D341Med (cell line): ENCODE results near the gene SIAH3.

ENCODE experiments used
- DNase-seq: peaks from one replicate; pipeline ENCODE4 v3.0.0; 2012; ENCODE audit warnings: low spot score

The SIAH3 gene

DNA sequence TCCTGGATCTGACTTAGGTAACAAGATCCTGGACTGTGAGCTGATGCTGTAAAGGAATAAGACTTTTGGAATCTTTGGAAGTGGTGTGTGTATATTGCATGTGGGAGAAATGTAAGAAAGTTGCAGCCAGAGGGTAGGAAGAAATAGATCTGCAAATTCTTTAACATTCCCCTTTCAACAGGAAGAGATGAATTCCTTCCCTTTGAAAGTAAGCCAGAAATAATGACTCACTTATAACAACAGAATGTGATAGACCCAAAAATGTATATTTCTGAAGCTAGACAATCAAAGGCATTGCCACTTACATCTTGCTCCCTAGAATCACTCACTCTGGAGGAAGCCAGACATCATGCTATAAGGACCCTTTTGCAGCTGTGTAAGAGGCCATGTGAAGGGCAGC, 9.8 kb upstream of the SIAH3 start:
- no peak for DNase-seq

DNA sequence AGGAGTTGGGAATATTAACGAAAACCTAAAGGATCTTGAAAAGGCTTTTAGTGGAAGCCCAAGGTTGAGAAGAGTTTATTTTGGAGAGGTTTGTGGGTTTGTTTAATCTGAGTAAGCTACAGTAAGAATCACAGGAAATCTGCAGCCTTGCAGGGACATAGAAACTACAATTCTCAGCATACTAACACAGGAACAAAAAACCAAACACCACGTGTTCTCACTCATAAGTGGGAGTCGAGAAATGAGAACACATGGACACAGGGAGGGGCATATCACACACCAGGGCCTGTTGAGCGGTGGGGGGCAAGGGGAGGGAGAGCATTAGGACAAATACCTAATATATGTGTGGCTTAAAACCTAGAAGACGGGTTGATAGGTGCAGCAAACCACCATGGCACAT, 8.7 kb upstream of the SIAH3 start:
- no peak for DNase-seq

DNA sequence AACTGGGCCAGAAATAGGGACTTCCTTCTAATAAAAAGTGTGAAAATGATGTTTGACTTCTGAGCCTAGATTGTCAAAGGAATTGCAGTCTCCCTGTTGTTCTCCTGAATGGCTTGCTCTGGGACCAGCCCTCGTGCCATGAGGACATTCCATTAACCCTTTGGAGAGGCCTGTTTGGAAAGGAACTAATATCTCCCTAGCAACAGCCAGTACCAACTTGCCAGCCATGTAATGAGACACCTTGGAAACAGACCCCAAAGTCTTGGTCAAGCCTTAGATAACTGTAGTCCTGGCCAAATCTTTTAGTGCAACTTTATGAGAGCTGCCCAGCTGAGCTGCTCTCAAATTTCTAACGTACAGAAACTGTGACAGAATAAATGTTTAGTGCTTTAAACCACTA, 8.2 kb upstream of the SIAH3 start:
- no peak for DNase-seq

- no peak for DNase-seq
Observed at GRCh38 chr13:45852494-45852893, 941 bp upstream of the SIAH3 start.

DNA sequence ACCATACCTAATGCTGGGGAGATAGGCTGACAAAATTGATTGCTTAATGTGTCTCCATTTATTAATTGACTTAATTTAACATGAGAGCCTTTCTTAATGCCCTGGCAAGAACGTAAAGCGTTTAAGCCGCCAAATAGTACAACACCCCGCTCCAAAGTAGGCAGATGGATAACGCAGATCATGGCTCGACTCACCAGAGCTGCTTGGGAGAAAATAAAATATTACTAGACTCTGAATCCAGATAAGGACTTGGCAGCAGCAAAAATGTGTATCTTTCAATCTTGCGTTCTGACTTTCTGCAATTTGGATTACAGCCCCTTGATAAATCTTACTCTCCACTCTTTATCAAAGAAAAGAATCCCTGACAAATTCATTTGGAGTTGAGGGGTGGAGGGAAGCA, 403 bp upstream of the SIAH3 start:
- no peak for DNase-seq

DNA sequence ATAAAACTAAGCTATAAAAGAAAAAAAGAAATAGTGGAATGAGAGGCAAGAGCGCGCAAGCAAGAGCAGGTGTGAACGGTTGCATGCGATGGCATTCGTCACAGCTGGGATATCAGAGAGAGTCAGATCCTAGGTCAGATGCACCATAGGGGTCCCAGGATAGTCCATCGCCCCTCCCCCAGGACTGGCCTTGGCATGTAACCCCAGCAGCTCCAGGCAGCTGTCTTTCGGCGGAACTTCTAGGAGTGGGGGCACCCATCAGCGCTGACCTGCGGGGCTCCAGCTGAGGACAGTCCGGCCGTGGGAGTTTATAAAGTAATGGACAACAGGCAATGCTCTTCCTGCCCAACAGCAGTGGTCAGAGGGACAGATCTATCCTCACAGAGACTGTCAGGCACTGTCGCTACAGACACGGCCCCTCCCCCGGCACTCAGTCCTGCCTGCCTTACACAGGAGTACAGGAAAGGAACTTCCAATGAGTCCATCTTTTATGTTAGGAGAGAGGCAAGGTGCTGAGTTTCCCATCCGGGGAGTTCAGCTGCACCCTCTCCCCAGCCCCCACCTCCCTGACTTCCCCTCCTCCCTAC, 1.4 kb downstream of the SIAH3 start:
- DNase-seq: no peak

DNA sequence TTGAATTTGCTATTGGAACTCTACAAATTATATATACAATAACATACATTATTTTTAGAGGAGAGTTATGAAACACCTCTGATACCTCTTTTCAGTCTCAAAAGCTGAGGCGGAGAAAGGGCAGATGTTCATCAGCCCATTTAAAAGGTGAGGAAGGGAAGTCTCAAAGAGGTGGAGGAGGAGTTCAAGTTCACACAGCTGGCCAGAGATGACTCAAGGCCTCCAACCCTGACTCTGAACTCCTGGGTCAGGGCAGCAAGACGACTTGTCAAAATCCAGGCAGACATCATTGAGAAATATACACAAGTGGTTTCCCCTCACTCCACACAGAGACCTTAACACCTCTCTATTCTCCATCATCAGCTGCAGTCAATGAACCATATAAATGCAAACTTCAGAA, 2.1 kb downstream of the SIAH3 start:
- no peak for DNase-seq

GRCh38 chr13:45847554-45848224, 3.9 kb downstream of the SIAH3 start:
- DNase-seq: no peak

- no peak for DNase-seq
Observed at GRCh38 chr13:45846681-45847080, 4.9 kb downstream of the SIAH3 start.

DNA sequence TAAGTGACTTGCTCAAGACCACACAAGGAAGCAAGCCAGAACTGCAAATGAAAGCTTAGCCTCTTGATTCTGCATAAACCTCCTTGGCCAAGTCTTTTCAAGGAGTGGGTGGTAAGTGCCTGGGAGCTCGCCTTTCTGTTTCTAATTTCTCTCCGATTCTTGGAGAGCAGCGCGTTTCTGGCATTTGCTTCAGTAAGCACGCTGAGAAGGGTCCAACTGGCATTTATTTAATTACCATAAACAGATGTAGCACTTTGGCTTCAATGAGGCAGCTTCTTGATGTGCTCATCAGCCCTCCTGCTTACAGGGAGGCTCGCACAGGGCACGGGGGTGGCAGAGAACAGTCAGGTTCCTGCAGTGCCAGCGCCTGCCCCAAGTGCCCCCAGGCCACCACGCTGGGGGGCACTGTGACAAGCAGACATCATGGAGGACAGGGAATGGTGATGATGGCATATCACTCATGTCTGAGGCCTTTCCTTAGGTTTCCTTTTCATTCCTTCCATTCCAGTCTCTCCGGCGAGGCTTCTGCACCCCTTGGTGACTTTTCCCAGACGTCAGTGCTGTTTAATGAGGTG, 13.3 kb downstream of the SIAH3 start:
- no peak for DNase-seq

DNA sequence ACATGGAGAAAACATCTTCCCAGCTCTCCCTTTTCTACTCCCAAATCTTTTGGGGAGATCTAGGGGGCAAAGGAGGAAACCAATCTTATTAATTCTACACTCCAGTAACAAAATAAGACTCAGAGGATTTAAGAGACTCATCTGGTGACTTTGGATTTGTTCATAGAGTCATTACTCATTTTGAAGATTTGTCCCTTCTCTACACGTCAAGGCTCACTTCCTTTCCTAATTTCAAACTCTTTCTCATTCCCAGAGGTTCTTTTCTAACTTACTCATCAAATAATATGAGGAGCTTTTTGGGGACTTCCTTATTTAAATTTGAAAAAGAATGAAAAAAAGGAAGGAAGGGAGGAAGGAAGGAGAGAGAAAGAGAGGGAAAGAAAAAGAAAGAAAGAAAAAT, 14.4 kb downstream of the SIAH3 start:
- no peak for DNase-seq

GRCh38 chr13:45834411-45834994, 17.1 kb downstream of the SIAH3 start:
- DNase-seq: no peak

DNA sequence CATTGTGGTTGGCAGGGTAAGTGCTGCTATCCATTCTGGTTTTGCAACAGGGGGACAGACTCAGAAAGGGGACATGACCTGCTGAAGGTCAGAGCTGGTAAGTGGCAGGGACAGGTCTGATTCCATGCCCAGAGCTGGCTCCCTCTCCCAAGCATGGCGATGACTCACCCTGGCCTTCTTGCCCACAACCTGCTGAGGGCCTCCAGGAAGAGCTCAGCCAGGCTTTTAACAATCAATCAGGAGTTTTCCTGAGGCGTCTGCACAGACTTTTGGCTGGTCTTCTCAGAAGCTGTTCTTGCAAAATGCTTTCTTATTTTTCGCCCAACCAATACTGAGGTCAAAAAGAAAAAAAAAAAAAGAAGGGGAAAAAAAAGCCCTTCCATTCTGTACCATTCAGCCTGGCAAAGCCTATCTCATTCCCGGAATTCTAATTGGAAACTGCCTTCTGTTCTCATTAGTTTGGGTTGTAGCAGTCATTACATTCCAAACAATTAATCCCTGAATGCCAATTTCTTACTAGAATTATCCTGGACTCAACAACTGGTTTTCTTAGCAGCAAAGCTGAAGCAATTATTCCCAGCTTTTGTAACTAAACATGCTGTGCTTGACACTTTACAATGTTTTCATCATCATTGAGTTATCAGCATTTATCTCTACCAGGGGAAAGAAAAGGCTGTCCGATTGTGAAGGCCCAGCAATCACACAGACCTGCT, 17.7 kb downstream of the SIAH3 start:
- no peak for DNase-seq

GRCh38 chr13:45833242-45833641, 18.3 kb downstream of the SIAH3 start:
- DNase-seq: no peak

GRCh38 chr13:45831851-45832250, 19.7 kb downstream of the SIAH3 start:
- DNase-seq: no peak

DNA sequence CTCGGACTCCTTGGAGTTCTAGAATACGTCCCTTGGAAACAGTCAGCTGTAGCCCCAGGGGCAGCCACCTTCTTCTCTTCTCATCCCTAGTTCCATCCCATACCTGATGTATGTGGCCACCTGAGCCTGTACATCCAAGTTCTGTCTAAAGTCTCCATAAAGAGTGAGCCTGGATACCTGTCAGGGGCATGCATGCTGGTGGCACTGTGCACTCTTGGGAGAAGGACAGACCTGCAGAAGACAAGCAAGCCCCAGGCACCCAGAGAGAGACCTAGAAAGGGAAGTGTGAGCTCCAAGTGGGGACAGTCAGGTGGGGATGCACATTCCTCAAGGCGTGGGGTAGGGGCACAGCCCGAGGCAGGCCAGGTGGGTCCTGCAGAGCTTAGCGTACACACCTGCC, 21.4 kb downstream of the SIAH3 start:
- no peak for DNase-seq

DNA sequence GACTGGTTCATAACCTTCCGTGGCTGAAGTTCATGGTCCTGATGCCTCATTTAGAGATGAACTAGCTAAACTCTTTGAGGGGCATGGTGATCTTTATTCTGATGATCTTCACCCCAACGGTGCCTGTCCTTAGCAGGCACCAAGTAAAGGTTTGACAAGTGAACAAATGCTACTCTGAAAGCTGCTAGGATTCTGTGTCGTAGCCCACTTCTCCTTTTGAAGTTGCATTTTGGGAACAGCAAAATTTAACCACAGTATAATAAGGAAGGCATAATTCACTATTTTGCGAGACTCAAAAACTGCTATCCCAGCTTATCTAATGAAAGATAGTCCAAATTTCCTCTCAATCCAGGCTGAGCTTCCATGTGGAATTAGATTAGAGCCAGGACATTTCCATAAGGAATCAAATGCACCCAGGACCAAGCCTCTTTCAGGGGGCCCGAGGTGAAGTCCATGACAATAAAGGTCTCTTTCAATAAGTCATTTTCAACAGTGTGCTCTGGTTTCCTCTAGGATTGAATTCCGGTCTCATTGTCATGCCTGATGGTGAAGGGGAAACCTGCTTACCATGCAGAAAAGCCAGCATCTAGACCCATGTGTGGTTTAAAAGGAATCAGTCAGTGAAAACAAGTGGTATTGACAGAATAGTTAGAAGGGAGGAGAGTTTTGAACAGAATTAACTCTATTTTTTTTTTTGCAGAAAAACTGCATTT, 23.1 kb downstream of the SIAH3 start:
- DNase-seq: no peak

DNA sequence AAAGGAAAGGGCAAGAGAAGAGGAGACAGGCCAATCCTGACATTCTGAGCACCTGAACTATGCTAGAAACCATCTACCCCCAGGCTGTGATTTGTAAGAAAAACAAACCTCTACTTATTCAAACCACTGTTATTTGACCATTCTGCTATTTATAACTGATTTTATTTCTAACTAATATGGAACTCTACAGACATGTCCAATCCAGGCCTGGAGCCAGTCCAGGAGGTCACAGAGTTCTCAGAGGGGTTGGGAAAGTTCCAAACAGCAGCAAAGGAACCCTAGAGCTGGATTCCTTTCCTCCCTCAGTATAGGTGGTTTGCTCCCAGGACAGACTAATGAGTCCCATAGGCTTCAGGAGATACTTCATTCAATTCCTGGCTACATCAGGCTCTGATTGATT, 24.2 kb downstream of the SIAH3 start:
- no peak for DNase-seq

- no peak for DNase-seq
Observed at GRCh38 chr13:45826731-45827130, 24.8 kb downstream of the SIAH3 start.

GRCh38 chr13:45825387-45825650, 26.2 kb downstream of the SIAH3 start:
- no peak for DNase-seq

GRCh38 chr13:45823583-45823982, 28.0 kb downstream of the SIAH3 start:
- DNase-seq: no peak

DNA sequence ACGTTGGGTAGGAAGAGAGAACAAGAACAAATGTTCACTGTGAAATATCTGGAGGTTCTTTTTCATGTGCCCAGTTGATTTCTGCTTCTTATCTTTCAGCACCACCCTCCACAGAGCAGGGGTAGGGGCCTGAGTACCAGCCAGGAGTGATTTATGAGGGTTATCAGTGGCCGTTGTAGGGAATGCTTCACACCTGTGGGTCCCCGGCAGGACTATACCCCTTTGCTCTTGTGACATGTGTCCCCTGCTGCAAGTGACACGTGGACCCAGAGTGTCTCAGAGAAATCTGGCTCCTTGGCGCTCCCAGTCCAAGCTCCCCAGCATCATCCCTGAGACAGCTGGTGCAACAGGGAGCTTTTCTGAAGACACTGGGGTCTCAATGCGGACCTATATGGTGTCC, 29.7 kb downstream of the SIAH3 start:
- DNase-seq: no peak
